H1 (cell line): ENCODE measurements around the gene PRR29. TPM values are rescaled to one million over a fixed set of nuclear protein-coding genes. Genes with fewer than 3 reads are reported as not detected.
A peak's percentile ranks its signal among the peaks of the same experiment; 100 is the strongest.

Experiments
- CBX5 ChIP-seq: fragments of 300-800, 300-1000 bp; sonication (generic); IDR thresholded peaks from 2 replicates; pipeline ENCODE4 v1.7.1; 2016; ENCODE audit warnings: antibody characterized with exemption, low read length, low read depth
- CHD1 ChIP-seq: IDR thresholded peaks from 2 replicates; pipeline ENCODE4 v1.6.1; 2012; ENCODE audit warnings: low read depth, low read length, improper control_type of control experiment
- KDM4A ChIP-seq: IDR thresholded peaks from one replicate; pipeline ENCODE4 v1.7.1; 2012; ENCODE audit warnings: low read depth, mild to moderate bottlenecking, moderate library complexity, low read length, inconsistent platforms; ENCODE audit not compliant: severe bottlenecking
- SAP30 ChIP-seq: fragments of 300-600 bp; sonication (generic); IDR thresholded peaks from 2 replicates; pipeline ENCODE4 v1.7.1; 2012; ENCODE audit warnings: low read length, moderate library complexity, mild to moderate bottlenecking, inconsistent platforms; ENCODE audit not compliant: insufficient read depth, insufficient replicate concordance
- SRF ChIP-seq: IDR thresholded peaks from 2 replicates; pipeline ENCODE4 v1.6.1; 2011; ENCODE audit warnings: mild to moderate bottlenecking, low read depth, low read length, moderate library complexity
- TAF7 ChIP-seq: optimal IDR thresholded peaks from 2 replicates; pipeline ENCODE3; 2011; ENCODE audit warnings: low read depth, mild to moderate bottlenecking, inconsistent platforms, low read length, moderate library complexity, borderline replicate concordance
- TCF12 ChIP-seq: IDR thresholded peaks from 2 replicates; pipeline ENCODE4 v1.6.1; 2011; ENCODE audit warnings: low read depth, mild to moderate bottlenecking, low read length
- USF2 ChIP-seq: IDR thresholded peaks from 2 replicates; pipeline ENCODE4 v1.6.1; 2011; ENCODE audit warnings: low read length, improper control_type of control experiment
- YY1 ChIP-seq: IDR thresholded peaks from 2 replicates; pipeline ENCODE4 v1.6.1; 2011; ENCODE audit warnings: low read depth, mild to moderate bottlenecking, low read length
- polyA plus RNA-seq, 7 experiments: library from polyadenylated mRNA; depleted of rRNA in 3 of 7; stranded (reverse) in 5 of 7; unstranded in 2 of 7; fragments of >200 nt in 5 of 7; fragments of 200-250 nt in 2 of 7; gene quantifications; 1 replicate in 5 of 7; 2 replicates in 1 of 7; 4 replicates in 1 of 7; pipeline versions ENCODE4 v1.2.1 to v1.2.3, GENCODE V29; 2011 to 2013; ENCODE audit warnings: missing spikeins in 2 of 7, mixed read lengths in 2 of 7
- total RNA-seq: library from RNA; stranded (reverse); fragmentation: NEBNext Ultra II Directional; extraction: Animal tissue kit (Norgen Biotek cat#: 25700); gene quantifications from 2 replicates; pipeline ENCODE4 v1.2.1, GENCODE V29; 2021

The PRR29 gene
- total and polyA plus RNA-seq, 2 of the 8 experiments (the other 6 are each of a cell fraction or from before 2014, with no cell fraction given): 0.67 to 0.83 TPM

GRCh38 chr17:64036198-64036922 is 38.2 kb downstream of the PRR29 start (continued):
- TF ChIP-seq USF2 (no peak), TAF7 (no peak), CBX5 (no peak), CHD1 (no peak), TCF12 (no peak), SAP30 (no peak), YY1 (peak; percentile 55; the same call in 1 of the 2 replicates), KDM4A (no peak), SRF (no peak)
